NB4 (cell line): ENCODE measurements around the gene SS18L1.

Experiments
- CTCF ChIP-seq: IDR thresholded peaks from one replicate; pipeline ENCODE4 v1.5.1; 2012; ENCODE audit warnings: low read depth, low read length
- MAX ChIP-seq: IDR thresholded peaks from 2 replicates; pipeline ENCODE4 v1.6.1; 2011; ENCODE audit warnings: low read depth, low read length
- POLR2A ChIP-seq: IDR thresholded peaks from 2 replicates; pipeline ENCODE4 v1.6.1; 2011; ENCODE audit warnings: mild to moderate bottlenecking; ENCODE audit not compliant: insufficient read length; ENCODE audit errors: extremely low read depth

DNA sequence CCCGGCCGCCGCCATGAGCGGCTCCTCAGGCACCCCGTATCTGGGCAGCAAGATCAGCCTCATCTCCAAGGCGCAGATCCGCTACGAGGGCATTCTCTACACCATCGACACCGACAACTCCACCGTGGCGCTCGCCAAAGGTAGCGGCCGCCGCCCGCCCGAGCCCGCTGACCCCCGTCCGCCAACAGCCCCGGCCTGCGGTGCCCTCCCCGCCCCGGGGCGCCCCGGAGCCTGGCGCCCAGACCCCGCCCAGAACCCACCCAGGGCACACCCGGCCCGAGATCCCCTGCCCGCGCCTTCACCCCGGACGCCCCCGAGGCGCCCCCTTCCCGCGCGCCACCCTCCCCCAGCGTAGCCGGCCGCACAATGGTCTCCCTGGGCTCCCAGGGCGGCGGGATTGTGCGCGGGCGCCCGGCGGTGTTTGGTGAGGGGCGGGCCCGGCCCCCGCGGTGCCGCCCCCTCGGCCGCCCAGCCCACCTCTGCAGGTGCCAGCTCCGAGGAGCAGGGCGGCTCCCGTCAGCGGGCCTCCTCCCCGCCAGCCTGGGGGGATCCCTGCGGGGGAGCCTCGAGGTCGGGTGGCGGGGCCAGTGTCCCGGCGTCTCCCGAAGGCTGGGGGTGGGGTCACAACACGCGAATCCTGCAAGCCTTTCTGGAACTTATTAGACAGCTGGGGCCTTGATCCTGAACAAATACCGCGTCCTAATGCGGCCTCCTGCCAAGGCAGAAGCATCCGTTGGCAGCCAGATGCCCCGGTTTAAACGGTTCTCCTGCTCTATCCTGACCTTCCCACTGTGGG lies 20.7 kb upstream of the SS18L1 start:
- TF ChIP-seq CTCF, result no peak
- no peak for TF ChIP-seq POLR2A
- no peak for TF ChIP-seq MAX
